Loucy (cell line): ENCODE measurements around the gene COG3.

Experiments used
- EZH2phosphoT487 ChIP-seq: fragments of 200-600 bp; IDR thresholded peaks from 2 replicates; pipeline ENCODE4 v1.6.1; 2018; ENCODE audit warnings: antibody characterized with exemption, mild to moderate bottlenecking, moderate library complexity, borderline replicate concordance
- TF ChIP-seq, protein P1 (sequence below): fragments of 200-600 bp; sonication (generic); conservative IDR thresholded peaks from 2 replicates; pipeline ENCODE4 v1.5.1; 2014; ENCODE audit warnings: mild to moderate bottlenecking, antibody characterized with exemption, low read length

DNA sequence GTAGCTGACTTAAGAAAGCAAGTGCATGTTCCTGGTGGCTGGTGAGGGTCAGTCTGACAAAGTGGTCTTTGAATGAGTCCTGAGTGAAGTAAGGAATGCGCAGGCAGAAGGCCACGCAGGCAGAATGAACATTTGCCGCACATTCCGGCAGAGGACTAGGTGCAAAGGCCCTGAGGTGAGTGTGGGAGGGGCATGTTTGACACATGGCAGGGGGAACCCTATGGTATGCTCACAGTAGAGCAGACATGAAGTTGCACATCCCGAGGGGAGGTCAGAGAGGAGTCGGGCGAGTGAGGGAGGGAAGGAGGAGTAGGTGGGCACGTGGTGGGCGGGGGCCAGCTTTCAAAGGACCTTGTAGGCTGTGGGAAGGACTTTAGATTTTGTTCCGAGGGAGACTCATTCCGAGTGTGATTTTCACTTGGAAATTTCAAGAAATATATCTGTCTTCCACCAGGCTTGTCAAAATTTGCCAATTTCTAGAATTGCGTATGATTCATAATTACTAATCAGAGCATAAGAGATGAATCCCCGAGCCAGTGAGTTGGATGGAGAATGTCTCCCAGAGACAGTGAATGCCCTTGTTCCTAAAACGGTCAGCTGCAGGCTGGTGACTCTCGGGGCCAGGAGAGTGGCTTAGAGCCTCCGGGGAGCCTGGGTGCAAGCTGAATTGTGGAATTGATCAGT lies 110.5 kb downstream of the COG3 start:
- TF ChIP-seq, protein P1, sequence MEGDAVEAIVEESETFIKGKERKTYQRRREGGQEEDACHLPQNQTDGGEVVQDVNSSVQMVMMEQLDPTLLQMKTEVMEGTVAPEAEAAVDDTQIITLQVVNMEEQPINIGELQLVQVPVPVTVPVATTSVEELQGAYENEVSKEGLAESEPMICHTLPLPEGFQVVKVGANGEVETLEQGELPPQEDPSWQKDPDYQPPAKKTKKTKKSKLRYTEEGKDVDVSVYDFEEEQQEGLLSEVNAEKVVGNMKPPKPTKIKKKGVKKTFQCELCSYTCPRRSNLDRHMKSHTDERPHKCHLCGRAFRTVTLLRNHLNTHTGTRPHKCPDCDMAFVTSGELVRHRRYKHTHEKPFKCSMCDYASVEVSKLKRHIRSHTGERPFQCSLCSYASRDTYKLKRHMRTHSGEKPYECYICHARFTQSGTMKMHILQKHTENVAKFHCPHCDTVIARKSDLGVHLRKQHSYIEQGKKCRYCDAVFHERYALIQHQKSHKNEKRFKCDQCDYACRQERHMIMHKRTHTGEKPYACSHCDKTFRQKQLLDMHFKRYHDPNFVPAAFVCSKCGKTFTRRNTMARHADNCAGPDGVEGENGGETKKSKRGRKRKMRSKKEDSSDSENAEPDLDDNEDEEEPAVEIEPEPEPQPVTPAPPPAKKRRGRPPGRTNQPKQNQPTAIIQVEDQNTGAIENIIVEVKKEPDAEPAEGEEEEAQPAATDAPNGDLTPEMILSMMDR: no peak
- no peak for TF ChIP-seq EZH2phosphoT487
